Testis (tissue), 2 donors: ENCODE results near the gene NECAB2.

ENCODE experiments used
- POLR2A ChIP-seq: fragments of 450-650 bp; IDR thresholded peaks from one replicate; pipeline ENCODE4 v1.6.1; 2017; ENCODE audit warnings: antibody characterized with exemption, mild to moderate bottlenecking, moderate library complexity
- TF ChIP-seq, protein P1 (sequence below), 3 experiments: fragments of 450-650 bp in 2 of 3; fragments of 200-600 bp in 1 of 3; sonication (generic) in 1 of 3; IDR thresholded peaks; one replicate each; pipeline ENCODE4 v1.5.1; 2016 to 2019; ENCODE audit warnings: antibody characterized with exemption in 3 of 3, mild to moderate bottlenecking in 2 of 3, moderate library complexity in 1 of 3

DNA sequence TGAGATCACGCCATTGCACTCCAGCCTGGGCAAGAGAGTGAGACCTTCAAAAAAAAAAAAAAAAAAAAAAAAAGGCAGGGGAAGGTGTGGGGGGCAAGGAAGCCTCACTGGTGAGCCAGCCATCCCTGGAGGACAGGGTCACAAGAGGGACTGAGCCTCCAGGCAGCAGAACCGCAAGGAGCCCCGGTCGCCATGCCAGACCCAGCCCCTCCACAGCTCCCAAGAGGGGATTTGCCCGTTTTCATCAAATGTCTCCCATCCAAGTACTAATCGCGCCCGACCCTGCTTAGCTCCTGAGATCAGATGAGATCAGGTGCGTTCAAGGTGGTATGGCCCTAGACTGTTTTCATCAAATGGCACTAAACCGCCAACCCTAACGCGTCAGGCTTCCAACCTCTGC, 71.7 kb downstream of the NECAB2 start:
- no peak for TF ChIP-seq POLR2A
- TF ChIP-seq, protein P1, sequence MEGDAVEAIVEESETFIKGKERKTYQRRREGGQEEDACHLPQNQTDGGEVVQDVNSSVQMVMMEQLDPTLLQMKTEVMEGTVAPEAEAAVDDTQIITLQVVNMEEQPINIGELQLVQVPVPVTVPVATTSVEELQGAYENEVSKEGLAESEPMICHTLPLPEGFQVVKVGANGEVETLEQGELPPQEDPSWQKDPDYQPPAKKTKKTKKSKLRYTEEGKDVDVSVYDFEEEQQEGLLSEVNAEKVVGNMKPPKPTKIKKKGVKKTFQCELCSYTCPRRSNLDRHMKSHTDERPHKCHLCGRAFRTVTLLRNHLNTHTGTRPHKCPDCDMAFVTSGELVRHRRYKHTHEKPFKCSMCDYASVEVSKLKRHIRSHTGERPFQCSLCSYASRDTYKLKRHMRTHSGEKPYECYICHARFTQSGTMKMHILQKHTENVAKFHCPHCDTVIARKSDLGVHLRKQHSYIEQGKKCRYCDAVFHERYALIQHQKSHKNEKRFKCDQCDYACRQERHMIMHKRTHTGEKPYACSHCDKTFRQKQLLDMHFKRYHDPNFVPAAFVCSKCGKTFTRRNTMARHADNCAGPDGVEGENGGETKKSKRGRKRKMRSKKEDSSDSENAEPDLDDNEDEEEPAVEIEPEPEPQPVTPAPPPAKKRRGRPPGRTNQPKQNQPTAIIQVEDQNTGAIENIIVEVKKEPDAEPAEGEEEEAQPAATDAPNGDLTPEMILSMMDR (IDR thresholded peaks at IDR 0.05), result no peak
